HepG2 (cell line): ENCODE results near the gene SLC50A1. TPM values are rescaled to one million over a fixed set of nuclear protein-coding genes. Genes with fewer than 3 reads are reported as not detected.

Source experiments
- ARHGAP35 ChIP-seq: sonication (generic); formaldehyde crosslinking; IDR thresholded peaks from 2 replicates; pipeline ENCODE4 v1.9.0; 2022; ENCODE audit warnings: mild to moderate bottlenecking, inconsistent platforms, moderate library complexity, missing genetic modification reagents, borderline replicate concordance
- CBX1 ChIP-seq: IDR thresholded peaks from one replicate; pipeline ENCODE4 v1.6.1; 2016; ENCODE audit warnings: antibody characterized with exemption, low read depth
- ETS1 ChIP-seq: sonication (generic); formaldehyde crosslinking; IDR thresholded peaks from 2 replicates; pipeline ENCODE4 v1.4.0; 2020; ENCODE audit warnings: missing genetic modification reagents
- FOXC1 ChIP-seq: sonication (generic); formaldehyde crosslinking; IDR thresholded peaks from 2 replicates; pipeline ENCODE4 v1.8.0; 2022; ENCODE audit warnings: mild to moderate bottlenecking, missing genetic modification reagents, borderline replicate concordance
- GMEB1 ChIP-seq: sonication (generic); formaldehyde crosslinking; IDR thresholded peaks from 2 replicates; pipeline ENCODE4 v1.5.1; 2020; ENCODE audit warnings: missing genetic modification reagents, mild to moderate bottlenecking, borderline replicate concordance
- JARID2 ChIP-seq: sonication (generic); formaldehyde crosslinking; IDR thresholded peaks from 2 replicates; pipeline ENCODE4 v1.8.1; 2023; ENCODE audit warnings: missing genetic modification reagents, inconsistent platforms; ENCODE audit not compliant: insufficient replicate concordance
- KLF15 ChIP-seq: sonication (generic); formaldehyde crosslinking; IDR thresholded peaks from 2 replicates; pipeline ENCODE4 v1.8.1; 2023; ENCODE audit warnings: borderline replicate concordance, mild to moderate bottlenecking, inconsistent platforms, missing genetic modification reagents, mixed read lengths
- NFYC ChIP-seq: IDR thresholded peaks from 2 replicates; pipeline ENCODE4 v1.6.1; 2016; ENCODE audit warnings: missing genetic modification reagents, missing compliant biosample characterization
- PHF21A ChIP-seq: sonication (generic); formaldehyde crosslinking; IDR thresholded peaks from 2 replicates; pipeline ENCODE4 v1.5.0; 2020; ENCODE audit warnings: mild to moderate bottlenecking, missing genetic modification reagents
- PPARG ChIP-seq: conservative IDR thresholded peaks from 2 replicates; pipeline ENCODE4 v1.6.1; 2016; ENCODE audit warnings: missing biosample characterization, missing genetic modification reagents
- REST ChIP-seq, 2 experiments: IDR thresholded peaks; 2 replicates each; pipeline ENCODE4 v1.6.1; 2011 to 2012; ENCODE audit warnings: low read length in 2 of 2, borderline replicate concordance in 1 of 2, low read depth in 1 of 2, mild to moderate bottlenecking in 1 of 2, moderate library complexity in 1 of 2
- SOX13 ChIP-seq, 3 experiments: fragments of 450-650 bp in 1 of 3; sonication (generic) in 1 of 3; formaldehyde crosslinking in 1 of 3; IDR thresholded peaks in 2 of 3; conservative IDR thresholded peaks in 1 of 3; 2 replicates each; pipeline versions ENCODE4 v1.5.0 to v1.6.1; 2016 to 2020; ENCODE audit warnings: antibody characterized with exemption in 1 of 3, mild to moderate bottlenecking in 1 of 3, missing compliant biosample characterization in 1 of 3, missing genetic modification reagents in 1 of 3, moderate library complexity in 1 of 3
- THRA ChIP-seq: sonication (generic); formaldehyde crosslinking; IDR thresholded peaks from 2 replicates; pipeline ENCODE4 v1.4.0; 2020; ENCODE audit warnings: missing genetic modification reagents, borderline replicate concordance
- ZFP37 ChIP-seq: sonication (generic); formaldehyde crosslinking; IDR thresholded peaks from 2 replicates; pipeline ENCODE4 v1.4.0; 2020; ENCODE audit warnings: missing genetic modification reagents, borderline replicate concordance
- ZIK1 ChIP-seq: sonication (generic); formaldehyde crosslinking; IDR thresholded peaks from 2 replicates; pipeline ENCODE4 v1.5.0; 2020; ENCODE audit warnings: mild to moderate bottlenecking, low read depth, missing genetic modification reagents, borderline replicate concordance
- ZXDC ChIP-seq: sonication (generic); formaldehyde crosslinking; IDR thresholded peaks from 2 replicates; pipeline ENCODE4 v1.5.0; 2020; ENCODE audit warnings: mild to moderate bottlenecking, missing genetic modification reagents
- polyA plus RNA-seq, 8 experiments: library from polyadenylated mRNA; depleted of rRNA in 3 of 8; stranded (reverse) in 7 of 8; unstranded in 1 of 8; fragments of >200 nt; fragmentation: Illumina TruSeq in 4 of 8; extraction: Trizol in 4 of 8; gene quantifications; 2 replicates each; pipeline versions ENCODE4 v1.2.1 to v1.2.3, GENCODE V29; 2011 to 2016; ENCODE audit warnings: low read depth in 4 of 8, missing spikeins in 1 of 8, mixed read lengths in 1 of 8; ENCODE audit not compliant: insufficient read depth in 1 of 8
- total RNA-seq, 5 experiments: library from RNA; depleted of rRNA; stranded (reverse); fragments of >200 nt; fragmentation: Illumina TruSeq; extraction: Trizol; gene quantifications; 2 replicates each; pipeline ENCODE4 v1.2.3, GENCODE V29; 2016; ENCODE audit warnings: low read depth in 1 of 5

Gene SLC50A1
- total and polyA plus RNA-seq, 2 of the 13 experiments (the other 11 are each of a cell fraction or from before 2014, with no cell fraction given) = 22.5 to 46.8 TPM

- TF ChIP-seq GMEB1 (CRISPR knock-in tag) (peak; percentile 85), FOXC1 (CRISPR knock-in tag) (peak; percentile 68), ZXDC (CRISPR knock-in tag) (peak; percentile 96), JARID2 (CRISPR knock-in tag) (peak; percentile 27), THRA (CRISPR knock-in tag) (peak; percentile 98), KLF15 (CRISPR knock-in tag) (peak; percentile 86), ZFP37 (CRISPR knock-in tag) (peak; percentile 72; the same call in 1 of the 2 replicates), CBX1 (peak; percentile 65), ZIK1 (CRISPR knock-in tag) (peak; percentile 77; the same call in 1 of the 2 replicates), ARHGAP35 (peak; percentile 42; the same call in 1 of the 2 replicates), NFYC (CRISPR knock-in tag) (peak; percentile 30; the same call in 1 of the 2 replicates), SOX13 (IDR thresholded peaks at IDR 0.05) (no peak; the same call in 1 of the 2 replicates), SOX13 (CRISPR knock-in tag; conservative IDR thresholded peaks at IDR 0.05 in 1 of 2, IDR thresholded peaks at IDR 0.05 in 1 of 2) (peak in 1 of 2 experiments; percentile 92; a peak in 2 of 4 replicates), ETS1 (CRISPR knock-in tag) (no peak), PHF21A (CRISPR knock-in tag) (peak; percentile 99), PPARG (peak; percentile 97), REST (IDR thresholded peaks at IDR 0.05; ENCODE audit: borderline replicate concordance in 1 of 2, low read depth in 1 of 2, low read length in 2 of 2) (no peak; a peak in 1 of 4 replicates)
These were observed 9.6 kb upstream of the SLC50A1 start (continued) for GRCh38 chr1:155125946-155126555.
